MCF 10A (cell line): ENCODE data around the gene IGFLR1. TPM values are rescaled to one million over a fixed set of nuclear protein-coding genes. Genes with fewer than 3 reads are reported as not detected.
"Not testable (repeated sequence)": the region's sequence is repeated elsewhere in the genome, so short reads cannot be mapped to it uniquely, and the experiment has no call there.

Experiments used
- BruUV-seq: library from RNA; stranded (reverse); fragments of 400-500 nt; replicated peaks from 2 replicates; lab custom pipeline; 2021; lab: Mats Ljungman, UMichigan
- CTCF ChIA-PET: fragments of 300-600 bp; sonication (Branson Sonifier 250); formaldehyde crosslinking; extraction: SDS; loops from one replicate; lab custom pipeline; 2021; ENCODE audit warnings: antibody characterized with exemption, inconsistent platforms; lab: Yijun Ruan, JAX
- POLR2A ChIA-PET: fragments of 300-600, 350-650 bp; sonication (Branson Sonifier 250); formaldehyde crosslinking; extraction: SDS; loops from one replicate; lab custom pipeline; 2020; ENCODE audit warnings: antibody characterized with exemption, inconsistent platforms; lab: Yijun Ruan, JAX
- DNase-seq: peaks from one replicate; pipeline ENCODE4 v3.0.0-alpha.2; 2018; ENCODE audit not compliant: unreplicated experiment
- H3K27ac Mint-ChIP-seq: one replicate; pipeline ENCODE4 v1.8.0; 2022; ENCODE audit warnings: mild to moderate bottlenecking, low read depth, mixed read lengths; ENCODE audit not compliant: unreplicated experiment
- H3K27me3 Mint-ChIP-seq: one replicate; pipeline ENCODE4 v1.8.0; 2022; ENCODE audit warnings: mixed read lengths; ENCODE audit not compliant: insufficient read depth, unreplicated experiment
- H3K36me3 Mint-ChIP-seq: one replicate; pipeline ENCODE4 v1.8.0; 2022; ENCODE audit warnings: mild to moderate bottlenecking, moderate library complexity, mixed read lengths; ENCODE audit not compliant: insufficient read depth, unreplicated experiment
- H3K4me1 Mint-ChIP-seq: one replicate; pipeline ENCODE4 v1.8.0; 2022; ENCODE audit warnings: mixed read lengths; ENCODE audit not compliant: insufficient read depth, unreplicated experiment
- H3K4me3 Mint-ChIP-seq: one replicate; pipeline ENCODE4 v1.8.0; 2022; ENCODE audit warnings: mild to moderate bottlenecking, moderate library complexity, mixed read lengths; ENCODE audit not compliant: unreplicated experiment
- H3K9me3 Mint-ChIP-seq: one replicate; pipeline ENCODE4 v1.8.0; 2022; ENCODE audit warnings: mixed read lengths; ENCODE audit not compliant: unreplicated experiment
- CTCF ChIP-seq: fragments of 200-600 bp; IDR thresholded peaks from one replicate; pipeline ENCODE4 v1.8.0; 2022; ENCODE audit warnings: antibody characterized with exemption, mild to moderate bottlenecking; ENCODE audit not compliant: unreplicated experiment
- intact Hi-C: fragments of 100-400 bp; cut with micrococcal nuclease; formaldehyde crosslinking; loops from 2 replicates; pipeline ENCODE4 v1.14.1; 2022
- total RNA-seq: library from RNA; stranded (reverse); gene quantifications from 2 replicates; pipeline ENCODE4 v1.2.3, GENCODE V29; 2022

Gene IGFLR1
- total RNA-seq, 1 experiment from 2014 or later = 4.2 TPM

DNA sequence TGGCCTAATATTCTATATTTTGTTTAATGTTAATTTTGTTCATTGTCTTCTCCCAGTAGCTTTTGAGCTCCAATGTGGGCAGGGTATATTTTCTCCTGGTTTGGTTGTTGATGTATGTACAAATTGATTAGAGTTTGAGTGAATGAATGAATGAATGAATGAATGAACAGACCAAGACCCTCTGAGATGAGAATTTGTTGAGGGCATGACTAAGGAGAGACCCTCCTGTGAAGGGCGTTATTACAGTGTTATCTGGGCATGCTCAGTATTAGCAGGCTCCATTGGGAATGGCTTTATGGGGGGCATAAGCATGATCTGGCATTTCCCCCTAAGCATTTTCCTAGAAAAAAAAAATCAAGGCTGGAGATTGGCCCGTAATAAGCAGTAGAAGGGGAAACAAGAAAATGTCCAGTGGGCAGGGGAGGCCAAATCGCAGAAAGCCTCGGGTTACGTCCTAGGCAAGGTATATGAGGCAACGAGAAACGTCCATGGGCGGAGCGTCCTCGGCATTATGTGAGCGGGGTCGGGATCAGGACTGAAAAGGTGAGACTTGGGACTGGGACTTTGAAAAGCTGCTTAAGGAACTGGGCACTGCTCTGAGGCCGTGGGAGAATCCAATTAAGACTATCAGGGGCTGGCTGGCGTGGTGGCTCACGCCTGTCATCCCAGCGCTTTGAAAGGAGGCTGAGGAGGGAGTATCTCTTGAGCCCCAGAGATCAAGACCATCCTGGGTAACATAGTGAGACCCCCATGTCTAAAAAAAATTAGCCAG lies 32.2 kb upstream of the IGFLR1 start:
- no peak overlapping the region for H3K27ac Mint-ChIP-seq
- BruUV-seq = no TSS peak
- no peak for TF ChIP-seq CTCF
- H3K9me3 Mint-ChIP-seq = no peaks in the 10 kb centered on the region
- H3K27me3 Mint-ChIP-seq = no peaks in the 10 kb centered on the region
- H3K4me3 Mint-ChIP-seq = peak overlapping the region; percentile 79
- peaks cover 6% of the 10 kb centered on the region for H3K36me3 Mint-ChIP-seq
- ChIA-PET POLR2A (interaction anchor here (0.9 to 1.5 kb wide), 2 partner anchors 26 to 34 kb away, joined by 3 to 7 read pairs; partner anchors contain the start of gene LIN37), CTCF (no interaction called here)
- intact Hi-C loops = loop anchor here (10.0 kb wide), 1 partner anchor 160 kb away; the partner anchor contains the start of gene LRFN3
- no peak for DNase-seq
- peaks cover 17% of the 10 kb centered on the region for H3K4me1 Mint-ChIP-seq

DNA sequence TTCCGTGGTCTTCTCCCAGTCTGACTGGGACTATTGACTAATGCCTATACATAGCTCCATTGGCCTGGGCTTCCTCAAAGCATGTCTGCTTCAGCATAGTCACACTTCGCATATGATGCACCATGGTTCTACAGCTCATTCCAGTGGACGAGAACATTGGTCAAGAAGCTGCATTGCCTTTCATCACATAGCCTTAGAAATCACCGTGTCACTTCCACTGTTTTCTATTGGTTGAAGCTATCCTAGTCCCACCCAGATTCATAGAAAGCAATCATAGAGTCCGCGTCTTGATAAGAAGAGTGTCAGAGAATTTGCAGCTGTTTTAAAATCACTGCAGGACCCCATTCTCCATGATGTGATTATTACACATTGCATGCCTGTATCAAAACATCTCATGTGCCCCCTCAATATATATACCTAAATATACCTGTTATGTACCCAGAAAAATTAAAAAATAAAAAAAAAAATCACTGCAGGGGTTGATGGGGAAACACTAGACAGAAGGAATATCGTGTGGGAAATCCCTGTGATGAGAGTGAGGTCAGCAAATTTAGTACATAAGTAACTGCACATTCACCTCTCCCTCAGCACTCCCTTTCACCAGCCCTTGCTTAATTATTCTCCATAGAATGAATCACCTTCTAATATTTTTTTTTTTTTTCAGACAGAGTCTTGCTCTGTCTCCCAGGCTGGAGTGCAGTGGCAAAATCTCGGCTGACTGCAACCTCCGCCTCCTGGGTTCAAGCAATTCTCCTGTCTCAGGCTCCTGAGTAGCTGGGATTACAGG lies 31.0 kb upstream of the IGFLR1 start:
- Mint-ChIP-seq H3K27ac (no peak overlapping the region), H3K27me3 (no peaks in the 10 kb centered on the region), H3K4me3 (no peak overlapping the region), H3K36me3 (peaks cover 6% of the 10 kb centered on the region), H3K9me3 (no peaks in the 10 kb centered on the region), H3K4me1 (peaks cover 17% of the 10 kb centered on the region)
- ChIA-PET POLR2A (interaction anchor here (0.8 kb wide), 1 partner anchor 25 kb away, joined by 3 read pairs; the partner anchor contains the start of gene LIN37), CTCF (interaction anchor here (0.6 kb wide), 1 partner anchor 107 kb away, joined by 3 read pairs; no protein-coding TSS in a partner anchor)
- peak; percentile 45 for DNase-seq
- no TSS peak for BruUV-seq
- intact Hi-C loops = loop anchor here (10.0 kb wide), 1 partner anchor 162 kb away; the partner anchor contains the start of gene LRFN3
- TF ChIP-seq CTCF = no peak

DNA sequence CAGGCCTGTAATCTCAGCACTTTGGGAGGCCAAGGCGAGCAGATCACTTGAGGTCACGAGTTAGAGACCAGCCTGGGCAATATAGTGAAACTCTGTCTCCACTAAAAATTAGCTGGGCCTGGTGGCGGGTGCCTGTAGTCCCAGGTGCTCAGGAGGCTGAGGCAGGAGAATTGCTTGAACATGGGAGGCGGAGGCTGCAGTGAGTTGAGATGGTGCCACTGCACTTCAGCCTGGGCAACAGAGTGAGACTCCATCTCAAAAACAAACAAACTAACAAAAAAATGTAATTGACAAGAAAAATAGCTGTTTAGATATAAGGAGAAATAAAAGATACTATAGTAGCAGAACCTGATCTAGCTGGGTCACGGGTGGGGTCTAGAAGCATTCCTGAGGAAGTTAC lies 30.1 kb upstream of the IGFLR1 start:
- H3K9me3 Mint-ChIP-seq, CTCF ChIA-PET, BruUV-seq, H3K27me3 Mint-ChIP-seq, H3K4me3 Mint-ChIP-seq, DNase-seq, H3K27ac Mint-ChIP-seq: not testable (repeated sequence)
- intact Hi-C loops = loop anchor here (10.0 kb wide), 1 partner anchor 162 kb away; the partner anchor contains the start of gene LRFN3
- POLR2A ChIA-PET = interaction anchor here (0.8 kb wide), 1 partner anchor 24 kb away, joined by 3 read pairs; the partner anchor contains the start of gene LIN37
- Mint-ChIP-seq H3K4me1 (peaks cover 17% of the 10 kb centered on the region), H3K36me3 (peaks cover 13% of the 10 kb centered on the region)

- Mint-ChIP-seq H3K9me3 (no peaks in the 10 kb centered on the region), H3K4me1 (no peaks in the 10 kb centered on the region), H3K4me3 (no peak overlapping the region), H3K36me3 (peaks cover 24% of the 10 kb centered on the region), H3K27me3 (no peaks in the 10 kb centered on the region), H3K27ac (no peak overlapping the region)
- CTCF ChIA-PET = interaction anchor here (0.8 kb wide), 1 partner anchor 120 kb away, joined by 3 read pairs; the partner anchor contains the start of gene COX6B1
- TF ChIP-seq CTCF = no peak
- intact Hi-C loops = no loop called here
- no peak for DNase-seq
- POLR2A ChIA-PET = no interaction called here
- no TSS peak for BruUV-seq
Observed at GRCh38 chr19:35768082-35768421, 25.8 kb upstream of the IGFLR1 start.
